ENCODE measurements around the gene HIVEP3.
A peak's percentile ranks its signal among the peaks of the same experiment; 100 is the strongest.

HIVEP3 gene

GRCh38 chr1:41612953-41613352, 305.8 kb downstream of the HIVEP3 start:
- TF ChIP-seq CTCF (IDR thresholded peaks at IDR 0.05; ENCODE audit: borderline replicate concordance, extremely low read depth, low read length, poor library complexity, severe bottlenecking) = no peak
- TF ChIP-seq EZH2 (IDR thresholded peaks at IDR 0.05; ENCODE audit: borderline replicate concordance, low read depth, low read length, severe bottlenecking) = no peak
- H3K27ac ChIP-seq (ENCODE audit: low read length) = no peak overlapping the region; the same call in 1 of the 2 replicates
- no peak overlapping the region for H3K4me3 ChIP-seq (ENCODE audit: low read depth in 1 of 2, low read length in 2 of 2)
- no peak for DNase-seq
- no peak overlapping the region for H3K9ac ChIP-seq (ENCODE audit: low read depth, low read length)
- peaks cover 86% of the 10 kb centered on the region for H3K36me3 ChIP-seq (ENCODE audit: insufficient read depth, low read length)
- no peak overlapping the region for H3K4me2 ChIP-seq (ENCODE audit: insufficient read depth, low read length)
- H3K27me3 ChIP-seq (ENCODE audit: insufficient read depth, low read length, poor library complexity) = no peaks in the 10 kb centered on the region
- H3K9me3 ChIP-seq (ENCODE audit: insufficient read depth, low read length, severe bottlenecking) = no peaks in the 10 kb centered on the region
- no peak overlapping the region for H2AFZ ChIP-seq (ENCODE audit: low read depth, low read length)
- H3K79me2 ChIP-seq (ENCODE audit: insufficient read depth, low read length) = peaks cover 98% of the 10 kb centered on the region
- no peak for ATAC-seq (ENCODE audit: insufficient read depth, low read depth)
- peaks cover 94% of the 10 kb centered on the region for H4K20me1 ChIP-seq (ENCODE audit: insufficient read depth, low read length)
- H3K4me1 ChIP-seq (ENCODE audit: insufficient read depth, low read length) = no peaks in the 10 kb centered on the region; the same call in 1 of the 2 replicates

- Histone ChIP-seq H3K79me2 (ENCODE audit: insufficient read depth, low read length) (peaks cover 98% of the 10 kb centered on the region), H2AFZ (ENCODE audit: low read depth, low read length) (no peak overlapping the region), H3K4me1 (ENCODE audit: insufficient read depth, low read length) (no peaks in the 10 kb centered on the region; the same call in 1 of the 2 replicates), H3K4me2 (ENCODE audit: insufficient read depth, low read length) (no peak overlapping the region), H3K9me3 (ENCODE audit: insufficient read depth, low read length, severe bottlenecking) (no peaks in the 10 kb centered on the region), H3K9ac (ENCODE audit: low read depth, low read length) (no peak overlapping the region), H3K4me3 (ENCODE audit: low read depth in 1 of 2, low read length in 2 of 2) (no peak overlapping the region), H3K27ac (ENCODE audit: low read length) (0 out of 2 replicates have a peak overlapping the region, but pooled peaks have one; percentile 37), H3K36me3 (ENCODE audit: insufficient read depth, low read length) (peaks cover 85% of the 10 kb centered on the region), H4K20me1 (ENCODE audit: insufficient read depth, low read length) (peaks cover 93% of the 10 kb centered on the region), H3K27me3 (ENCODE audit: insufficient read depth, low read length, poor library complexity) (no peaks in the 10 kb centered on the region)
- ATAC-seq (ENCODE audit: insufficient read depth, low read depth) = no peak
- TF ChIP-seq EZH2 (IDR thresholded peaks at IDR 0.05; ENCODE audit: borderline replicate concordance, low read depth, low read length, severe bottlenecking) = no peak
- no peak for TF ChIP-seq CTCF (IDR thresholded peaks at IDR 0.05; ENCODE audit: borderline replicate concordance, extremely low read depth, low read length, poor library complexity, severe bottlenecking)
- peak; percentile 3 for DNase-seq
These were observed 306.7 kb downstream of the HIVEP3 start for GRCh38 chr1:41611932-41612450.

- H3K79me2 ChIP-seq (ENCODE audit: insufficient read depth, low read length) = peaks cover 98% of the 10 kb centered on the region
- DNase-seq (peak; percentile 2), ATAC-seq (ENCODE audit: insufficient read depth, low read depth) (no peak)
- no peak overlapping the region for H3K9ac ChIP-seq (ENCODE audit: low read depth, low read length)
- TF ChIP-seq CTCF (IDR thresholded peaks at IDR 0.05; ENCODE audit: borderline replicate concordance, extremely low read depth, low read length, poor library complexity, severe bottlenecking) = no peak
- no peak for TF ChIP-seq EZH2 (IDR thresholded peaks at IDR 0.05; ENCODE audit: borderline replicate concordance, low read depth, low read length, severe bottlenecking)
- H3K36me3 ChIP-seq (ENCODE audit: insufficient read depth, low read length) = peaks cover 81% of the 10 kb centered on the region
- peaks cover 89% of the 10 kb centered on the region for H4K20me1 ChIP-seq (ENCODE audit: insufficient read depth, low read length)
- no peak overlapping the region for H3K27ac ChIP-seq (ENCODE audit: low read length)
- H3K4me1 ChIP-seq (ENCODE audit: insufficient read depth, low read length) = no peaks in the 10 kb centered on the region; the same call in 1 of the 2 replicates
- no peak overlapping the region for H3K4me3 ChIP-seq (ENCODE audit: low read depth in 1 of 2, low read length in 2 of 2)
- H3K27me3 ChIP-seq (ENCODE audit: insufficient read depth, low read length, poor library complexity) = no peaks in the 10 kb centered on the region
- H2AFZ ChIP-seq (ENCODE audit: low read depth, low read length) = no peak overlapping the region
- H3K4me2 ChIP-seq (ENCODE audit: insufficient read depth, low read length) = no peak overlapping the region
- no peaks in the 10 kb centered on the region for H3K9me3 ChIP-seq (ENCODE audit: insufficient read depth, low read length, severe bottlenecking)
These were observed 307.4 kb downstream of the HIVEP3 start for GRCh38 chr1:41611068-41611931.

Measured in DND-41 (cell line).